Duodenal mucosa (tissue), 2 donors: Measurements from ENCODE around the gene CBX2.
A peak's percentile ranks its signal among the peaks of the same experiment; 100 is the strongest.

Experiments used
- H3K27ac ChIP-seq: one replicate; pipeline ENCODE4 v1.7.0; 2013; ENCODE audit warnings: low read depth, low read length
- H3K27me3 ChIP-seq, 2 donors: one replicate each; pipeline ENCODE4 v1.7.0; 2013; ENCODE audit warnings: low read length in 2 of 2, control low read depth in 1 of 2; ENCODE audit not compliant: insufficient read depth in 2 of 2, control insufficient read depth in 1 of 2
- H3K36me3 ChIP-seq, 2 donors: one replicate each; pipeline ENCODE4 v1.7.0; 2013; ENCODE audit warnings: low read length in 2 of 2, control low read depth in 1 of 2; ENCODE audit not compliant: insufficient read depth in 2 of 2, control insufficient read depth in 1 of 2
- H3K4me1 ChIP-seq, 2 donors: one replicate each; pipeline ENCODE4 v1.7.0; 2013; ENCODE audit warnings: low read length in 2 of 2, control low read depth in 1 of 2; ENCODE audit not compliant: insufficient read depth in 2 of 2, control insufficient read depth in 1 of 2
- H3K4me3 ChIP-seq, 2 donors: one replicate each; pipeline ENCODE4 v1.7.0; 2013; ENCODE audit warnings: low read length in 2 of 2, low read depth in 1 of 2
- H3K9ac ChIP-seq, 2 donors: one replicate each; pipeline ENCODE4 v1.7.0; 2013; ENCODE audit warnings: low read length in 2 of 2, low read depth in 1 of 2
- H3K9me3 ChIP-seq, 2 donors: one replicate each; pipeline ENCODE4 v1.7.0; 2013; ENCODE audit warnings: low read length in 2 of 2, control low read depth in 1 of 2; ENCODE audit not compliant: control insufficient read depth in 1 of 2

Gene CBX2

DNA sequence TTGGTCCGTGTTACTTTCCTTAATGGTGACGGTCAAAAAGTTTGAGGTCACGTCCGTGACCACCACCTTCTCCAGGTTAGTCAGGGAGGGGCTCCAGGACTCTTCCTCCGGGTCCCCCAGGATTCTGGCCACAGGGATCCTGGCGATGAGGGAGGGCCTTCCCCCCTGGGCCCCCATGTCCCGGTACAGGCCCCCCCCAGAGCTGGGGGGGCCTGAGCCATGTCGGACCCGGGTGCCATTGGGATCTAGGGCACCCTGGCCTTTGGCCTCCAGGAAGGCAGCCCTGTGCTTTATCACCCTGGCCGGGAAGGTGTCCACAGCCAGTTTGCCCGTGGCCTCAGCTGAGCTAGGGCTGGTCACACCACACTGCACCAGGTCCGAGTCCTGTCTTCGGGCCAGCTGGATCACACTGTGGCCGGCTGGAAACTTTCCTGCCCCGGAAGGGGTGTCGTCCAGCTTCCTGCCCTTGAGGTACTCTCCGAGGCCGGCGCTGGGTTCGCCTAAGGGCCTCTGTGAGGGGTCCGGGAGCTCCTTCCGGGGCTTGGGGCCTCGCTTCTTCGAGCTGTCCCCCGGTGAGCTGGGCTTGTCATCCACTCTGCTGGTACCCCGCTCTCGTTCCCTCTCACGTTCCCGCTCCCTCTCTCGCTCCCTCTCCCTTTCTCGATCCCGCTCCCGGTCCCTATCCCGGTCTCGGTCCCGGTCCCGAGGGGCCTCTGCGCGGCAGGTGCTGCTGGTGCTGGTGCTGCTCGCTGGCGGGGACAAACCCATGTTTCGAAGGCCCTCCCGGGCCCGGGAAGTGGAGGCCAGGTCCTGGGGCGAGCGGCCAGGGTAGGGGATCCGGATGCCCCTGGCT lies 16.9 kb downstream of the CBX2 start:
- H3K36me3 ChIP-seq = peaks cover 0 to 4% of the 10 kb centered on the region in 2 donors
- H3K9me3 ChIP-seq = no peaks in the 10 kb centered on the region
- H3K9ac ChIP-seq = peak overlapping the region in 1 of 2 donors; percentile 10
- H3K27me3 ChIP-seq = peaks cover 50 to 57% of the 10 kb centered on the region in 2 donors
- H3K4me1 ChIP-seq = peaks cover 15 to 31% of the 10 kb centered on the region in 2 donors
- H3K27ac ChIP-seq = no peak overlapping the region
- no peak overlapping the region for H3K4me3 ChIP-seq

DNA sequence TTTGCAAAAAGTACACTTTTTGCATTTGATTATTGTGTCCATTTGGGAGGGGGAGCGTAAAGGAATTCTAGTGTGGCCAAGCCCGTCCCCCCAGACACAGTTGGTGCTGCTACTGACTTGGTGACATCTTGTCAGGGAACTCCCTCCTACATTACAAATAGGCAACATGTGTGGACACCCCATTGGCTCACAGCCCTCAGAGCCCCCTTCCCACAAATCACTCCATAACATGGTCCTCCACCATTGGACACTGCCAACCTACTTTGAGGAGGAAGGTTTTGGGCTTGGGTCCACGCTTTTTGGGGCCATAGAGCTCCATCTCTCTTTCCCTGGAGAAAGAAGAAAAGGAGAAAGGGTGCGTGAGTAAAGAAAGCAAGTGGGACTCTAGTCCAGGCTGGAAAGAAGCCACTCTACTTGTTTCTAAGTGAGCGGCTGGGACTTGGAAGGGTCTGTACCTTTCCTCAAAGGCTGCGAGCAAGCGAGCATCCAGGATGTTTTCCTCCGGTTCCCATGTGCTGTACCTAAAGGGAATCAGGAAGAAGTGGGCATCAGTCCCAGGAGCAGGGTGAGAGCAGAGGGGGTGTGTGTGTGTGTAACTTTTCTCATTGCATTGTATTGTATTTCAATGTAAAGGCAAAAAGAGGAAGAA lies 18.0 kb downstream of the CBX2 start:
- Histone ChIP-seq H3K4me1 (peaks cover 20 to 41% of the 10 kb centered on the region in 2 donors), H3K36me3 (peaks cover 0 to 4% of the 10 kb centered on the region in 2 donors), H3K9ac (peak overlapping the region; percentile 73 to 76), H3K27ac (no peak overlapping the region), H3K4me3 (peak overlapping the region; percentile 83 to 89), H3K27me3 (peaks cover 50 to 56% of the 10 kb centered on the region in 2 donors), H3K9me3 (no peaks in the 10 kb centered on the region)

GRCh38 chr17:79796444-79796762 lies 18.5 kb downstream of the CBX2 start:
- Histone ChIP-seq H3K4me1 (peaks cover 24 to 45% of the 10 kb centered on the region in 2 donors), H3K9me3 (no peaks in the 10 kb centered on the region), H3K27me3 (peaks cover 51 to 56% of the 10 kb centered on the region in 2 donors), H3K27ac (no peak overlapping the region), H3K36me3 (peaks cover 0 to 4% of the 10 kb centered on the region in 2 donors), H3K9ac (peak overlapping the region; percentile 73 to 76), H3K4me3 (peak overlapping the region; percentile 83 to 89)

GRCh38 chr17:79796763-79797491 lies 19.0 kb downstream of the CBX2 start, which contains the start of gene CBX8:
TSS of gene CBX8 (minus strand) at chr17:79797077. CDS start at chr17:79796998, 79 bp downstream.
- H3K4me3 ChIP-seq = peak within 1 kb of the TSS; percentile 83 to 89
- peak within 1 kb of the TSS; percentile 50 for H3K27ac ChIP-seq
- H3K27me3 ChIP-seq = peaks cover 51 to 56% of the 10 kb centered on the region in 2 donors
- peaks cover 0 to 4% of the 10 kb centered on the region in 2 donors for H3K36me3 ChIP-seq
- peaks cover 26 to 48% of the 10 kb centered on the region in 2 donors for H3K4me1 ChIP-seq
- no peaks in the 10 kb centered on the region for H3K9me3 ChIP-seq
- peak within 1 kb of the TSS; percentile 73 to 76 for H3K9ac ChIP-seq

- H3K27ac ChIP-seq = no peak overlapping the region
- peaks cover 26 to 48% of the 10 kb centered on the region in 2 donors for H3K4me1 ChIP-seq
- H3K27me3 ChIP-seq = peaks cover 55 to 57% of the 10 kb centered on the region in 2 donors
- peak overlapping the region; percentile 35 to 51 for H3K4me3 ChIP-seq
- no peak overlapping the region for H3K9ac ChIP-seq
- no peaks in the 10 kb centered on the region for H3K9me3 ChIP-seq
- peaks cover 0 to 4% of the 10 kb centered on the region in 2 donors for H3K36me3 ChIP-seq
Measured at GRCh38 chr17:79797492-79798298, 19.7 kb downstream of the CBX2 start.

- Histone ChIP-seq H3K27ac (no peak overlapping the region), H3K27me3 (peaks cover 57 to 59% of the 10 kb centered on the region in 2 donors), H3K36me3 (peaks cover 0 to 4% of the 10 kb centered on the region in 2 donors), H3K9me3 (no peaks in the 10 kb centered on the region), H3K4me1 (peaks cover 26 to 45% of the 10 kb centered on the region in 2 donors), H3K9ac (no peak overlapping the region), H3K4me3 (peak overlapping the region in 1 of 2 donors; percentile 43)
Measured at GRCh38 chr17:79798299-79799173, 20.6 kb downstream of the CBX2 start.

DNA sequence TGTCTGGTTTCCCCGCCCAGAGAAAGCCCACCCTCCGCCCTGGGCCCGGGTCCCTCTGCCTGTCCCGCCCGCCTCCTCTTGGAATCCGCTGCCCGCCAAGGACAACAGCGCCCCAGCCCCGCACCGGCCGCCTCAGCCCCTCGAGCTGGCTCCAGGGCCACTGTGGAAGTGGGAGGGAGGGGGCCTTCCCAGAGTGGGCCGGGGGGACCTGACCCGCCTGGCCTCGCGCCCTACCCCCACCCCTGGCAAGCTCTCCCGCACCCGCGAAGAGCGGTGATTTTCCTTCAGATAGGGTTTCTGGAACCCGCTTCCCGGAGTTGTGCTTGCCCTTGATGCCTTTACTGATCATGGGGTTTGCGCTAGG lies 21.2 kb downstream of the CBX2 start:
- H3K9me3 ChIP-seq = no peaks in the 10 kb centered on the region
- H3K4me1 ChIP-seq = peaks cover 26 to 46% of the 10 kb centered on the region in 2 donors
- H3K4me3 ChIP-seq = no peak overlapping the region
- peaks cover 0 to 4% of the 10 kb centered on the region in 2 donors for H3K36me3 ChIP-seq
- H3K27me3 ChIP-seq = peaks cover 63% of the 10 kb centered on the region in 2 donors
- no peak overlapping the region for H3K9ac ChIP-seq
- H3K27ac ChIP-seq = no peak overlapping the region

- Histone ChIP-seq H3K27me3 (peaks cover 68 to 69% of the 10 kb centered on the region in 2 donors), H3K9ac (no peak overlapping the region), H3K27ac (no peak overlapping the region), H3K36me3 (peaks cover 0 to 2% of the 10 kb centered on the region in 2 donors), H3K4me3 (peak overlapping the region in 1 of 2 donors; percentile 15), H3K9me3 (no peaks in the 10 kb centered on the region), H3K4me1 (peaks cover 30 to 50% of the 10 kb centered on the region in 2 donors)
Measured at GRCh38 chr17:79799538-79800324, 21.8 kb downstream of the CBX2 start.
